ENCODE data around the gene HLA-DMB. TPM values are rescaled to one million over a fixed set of nuclear protein-coding genes. Genes with fewer than 3 reads are reported as not detected.

HLA-DMB gene
- total RNA-seq, 3 donors from 2014 or later (not counting 1 experiment from before 2014, with no cell fraction given), result 19.5 to 28.1 (median 23.0) TPM

DNA sequence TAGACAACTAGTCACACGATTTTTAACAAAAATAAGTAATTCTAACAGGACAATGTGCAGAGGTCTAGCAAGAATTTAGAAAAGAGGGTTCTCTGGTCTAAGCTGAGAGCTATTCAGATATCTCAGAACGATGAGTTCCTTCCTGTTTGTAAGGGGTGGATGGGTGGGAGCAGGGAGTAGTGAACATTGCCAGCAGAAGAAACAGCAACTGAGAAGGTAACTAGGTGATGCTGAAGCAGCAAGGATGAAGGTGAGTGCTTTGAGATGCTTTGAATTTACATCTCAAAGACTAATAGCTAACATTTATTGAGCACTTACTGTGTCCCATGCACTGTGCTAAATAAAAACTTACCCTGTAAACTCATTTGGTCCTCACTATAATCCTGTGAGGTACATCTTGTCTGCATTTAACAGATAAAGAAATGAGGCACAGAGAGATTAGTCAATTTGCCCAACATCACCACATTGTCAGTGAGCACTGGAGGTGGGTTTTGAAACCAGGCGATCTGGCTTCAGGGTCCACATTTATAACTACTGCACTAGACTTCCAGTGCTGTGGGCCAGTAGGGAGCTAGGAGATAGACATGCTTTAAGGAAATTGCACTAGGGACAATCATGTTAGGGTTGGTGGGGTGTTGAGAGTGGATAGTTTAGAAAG, 43.3 kb upstream of the HLA-DMB start:
- H3K27me3 Mint-ChIP-seq (ENCODE audit: low read depth in 2 of 2), result no peaks in the 10 kb centered on the region
- Histone ChIP-seq H3K27me3 (ENCODE audit: control insufficient read depth, insufficient read depth, low read length) (no peaks in the 10 kb centered on the region), H3K36me3 (ENCODE audit: control insufficient read depth, insufficient read depth, low read length) (peaks cover 30% of the 10 kb centered on the region), H3K27ac (ENCODE audit: low read length) (no peak overlapping the region), H3K4me1 (ENCODE audit: control insufficient read depth, insufficient read depth, low read length) (peaks cover 7% of the 10 kb centered on the region), H3K9me3 (ENCODE audit: control insufficient read depth, insufficient read depth, low read length) (no peaks in the 10 kb centered on the region), H3K4me3 (ENCODE audit: low read length) (no peak overlapping the region)
- H3K4me3 Mint-ChIP-seq, result no peak overlapping the region
- H3K36me3 Mint-ChIP-seq, result peaks cover 20% of the 10 kb centered on the region
- 72% methylated on average over 3 of the region's 3 CpGs for whole genome bisulfite sequencing (ENCODE audit: insufficient coverage)
- intact Hi-C loops (cut with micrococcal nuclease), result loop anchor here (1.0 kb wide), 1 partner anchor 99 kb away; no protein-coding TSS in a partner anchor
- DNase-seq, result peak in 1 of 2 donors; percentile 21
- H3K4me1 Mint-ChIP-seq, result peaks cover 24 to 36% of the 10 kb centered on the region in 2 donors
- TF ChIP-seq, protein P1, sequence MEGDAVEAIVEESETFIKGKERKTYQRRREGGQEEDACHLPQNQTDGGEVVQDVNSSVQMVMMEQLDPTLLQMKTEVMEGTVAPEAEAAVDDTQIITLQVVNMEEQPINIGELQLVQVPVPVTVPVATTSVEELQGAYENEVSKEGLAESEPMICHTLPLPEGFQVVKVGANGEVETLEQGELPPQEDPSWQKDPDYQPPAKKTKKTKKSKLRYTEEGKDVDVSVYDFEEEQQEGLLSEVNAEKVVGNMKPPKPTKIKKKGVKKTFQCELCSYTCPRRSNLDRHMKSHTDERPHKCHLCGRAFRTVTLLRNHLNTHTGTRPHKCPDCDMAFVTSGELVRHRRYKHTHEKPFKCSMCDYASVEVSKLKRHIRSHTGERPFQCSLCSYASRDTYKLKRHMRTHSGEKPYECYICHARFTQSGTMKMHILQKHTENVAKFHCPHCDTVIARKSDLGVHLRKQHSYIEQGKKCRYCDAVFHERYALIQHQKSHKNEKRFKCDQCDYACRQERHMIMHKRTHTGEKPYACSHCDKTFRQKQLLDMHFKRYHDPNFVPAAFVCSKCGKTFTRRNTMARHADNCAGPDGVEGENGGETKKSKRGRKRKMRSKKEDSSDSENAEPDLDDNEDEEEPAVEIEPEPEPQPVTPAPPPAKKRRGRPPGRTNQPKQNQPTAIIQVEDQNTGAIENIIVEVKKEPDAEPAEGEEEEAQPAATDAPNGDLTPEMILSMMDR (IDR thresholded peaks at IDR 0.05), result no peak
- peak in 1 of 3 donors; percentile 4 for ATAC-seq
- H3K27ac Mint-ChIP-seq, result peak overlapping the region; percentile 58 to 97
- H3K9me3 Mint-ChIP-seq, result no peaks in the 10 kb centered on the region

DNA sequence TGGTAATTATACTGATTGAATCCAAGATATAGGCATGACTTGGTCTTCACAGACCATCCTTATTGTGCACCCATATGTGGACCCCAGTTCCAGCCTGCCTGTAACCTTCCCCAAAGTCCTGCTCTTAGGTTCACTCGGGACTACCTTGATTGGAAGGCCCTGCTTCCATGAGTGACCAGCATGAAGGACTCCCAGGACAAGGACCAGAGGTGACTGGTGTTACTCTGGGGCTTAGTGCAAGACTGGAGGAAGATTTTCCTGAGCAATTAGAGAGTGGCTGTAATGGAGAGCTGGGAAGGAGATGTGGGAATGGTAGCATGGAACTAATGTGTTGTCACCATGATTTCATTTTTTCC, 42.6 kb upstream of the HLA-DMB start:
- no peak overlapping the region for H3K4me3 Mint-ChIP-seq
- Histone ChIP-seq H3K27ac (ENCODE audit: low read length) (no peak overlapping the region), H3K36me3 (ENCODE audit: control insufficient read depth, insufficient read depth, low read length) (peaks cover 37% of the 10 kb centered on the region), H3K4me3 (ENCODE audit: low read length) (no peak overlapping the region), H3K4me1 (ENCODE audit: control insufficient read depth, insufficient read depth, low read length) (peaks cover 7% of the 10 kb centered on the region), H3K27me3 (ENCODE audit: control insufficient read depth, insufficient read depth, low read length) (no peaks in the 10 kb centered on the region), H3K9me3 (ENCODE audit: control insufficient read depth, insufficient read depth, low read length) (no peaks in the 10 kb centered on the region)
- intact Hi-C loops (cut with micrococcal nuclease), result no loop called here
- TF ChIP-seq, protein P1 (IDR thresholded peaks at IDR 0.05), result no peak
- peaks cover 30 to 36% of the 10 kb centered on the region in 2 donors for H3K4me1 Mint-ChIP-seq
- no peak for DNase-seq
- no peaks in the 10 kb centered on the region for H3K27me3 Mint-ChIP-seq (ENCODE audit: low read depth in 2 of 2)
- H3K36me3 Mint-ChIP-seq, result peaks cover 20% of the 10 kb centered on the region
- H3K27ac Mint-ChIP-seq, result peak overlapping the region; percentile 58 to 97
- no peaks in the 10 kb centered on the region for H3K9me3 Mint-ChIP-seq
- WGBS (ENCODE audit: insufficient coverage), result 92% methylated on average over 1 of the region's 1 CpG
- no peak for ATAC-seq

DNA sequence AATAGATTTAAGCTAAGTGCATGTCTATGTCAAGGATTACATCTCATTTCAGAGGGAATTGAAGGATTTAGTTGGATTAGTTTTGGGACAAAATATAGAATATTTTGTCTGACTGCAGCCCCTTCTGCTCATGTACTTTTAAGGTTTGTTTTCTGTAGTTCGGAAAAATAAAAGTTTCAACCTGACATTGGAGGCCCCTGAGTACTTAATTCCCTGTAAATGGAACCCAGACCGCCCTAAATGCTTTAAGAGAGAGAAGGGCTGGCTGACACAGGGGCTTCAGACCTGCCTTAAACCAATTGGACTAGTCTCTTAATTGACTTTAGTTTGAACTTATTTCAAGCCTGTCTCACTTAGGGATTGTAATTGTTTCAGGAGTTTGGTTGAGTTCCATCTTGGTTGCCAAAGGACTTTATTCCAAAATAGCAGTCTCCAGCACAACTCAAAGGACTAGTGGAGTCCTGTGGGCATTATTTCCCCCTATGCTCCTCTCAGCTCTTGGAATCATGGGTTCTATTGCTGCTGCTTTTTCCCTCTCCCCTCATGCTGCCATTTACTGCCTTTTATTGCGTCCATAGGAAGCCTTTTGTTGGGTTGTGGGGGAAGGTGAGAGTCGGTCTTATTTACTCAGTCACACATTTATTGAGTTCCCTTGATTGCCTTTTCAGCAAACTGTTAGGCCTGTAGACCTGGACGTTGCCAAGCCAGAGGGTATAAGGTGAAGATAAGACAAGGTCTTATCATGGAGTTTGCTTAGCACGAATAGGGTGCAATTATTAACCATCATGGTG, 42.1 kb upstream of the HLA-DMB start:
- H3K4me1 Mint-ChIP-seq, result peaks cover 30 to 36% of the 10 kb centered on the region in 2 donors
- WGBS (ENCODE audit: insufficient coverage), result 84% methylated on average over 4 of the region's 6 CpGs
- ATAC-seq, result no peak
- H3K4me3 Mint-ChIP-seq, result no peak overlapping the region
- peaks cover 20% of the 10 kb centered on the region for H3K36me3 Mint-ChIP-seq
- Histone ChIP-seq H3K4me3 (ENCODE audit: low read length) (no peak overlapping the region), H3K4me1 (ENCODE audit: control insufficient read depth, insufficient read depth, low read length) (peaks cover 7% of the 10 kb centered on the region), H3K27ac (ENCODE audit: low read length) (no peak overlapping the region), H3K36me3 (ENCODE audit: control insufficient read depth, insufficient read depth, low read length) (peaks cover 42% of the 10 kb centered on the region), H3K27me3 (ENCODE audit: control insufficient read depth, insufficient read depth, low read length) (no peaks in the 10 kb centered on the region), H3K9me3 (ENCODE audit: control insufficient read depth, insufficient read depth, low read length) (no peaks in the 10 kb centered on the region)
- peak in 1 of 2 donors; percentile 14 for DNase-seq
- peak overlapping the region; percentile 37 to 97 for H3K27ac Mint-ChIP-seq
- H3K27me3 Mint-ChIP-seq (ENCODE audit: low read depth in 2 of 2), result no peaks in the 10 kb centered on the region
- H3K9me3 Mint-ChIP-seq, result no peaks in the 10 kb centered on the region
- TF ChIP-seq, protein P1 (IDR thresholded peaks at IDR 0.05), result no peak
- intact Hi-C loops (cut with micrococcal nuclease), result no loop called here
